ENCODE measurements around the gene RPS6KA5. TPM values are rescaled to one million over a fixed set of nuclear protein-coding genes. Genes with fewer than 3 reads are reported as not detected.

The RPS6KA5 gene
- total RNA-seq, 1 experiment from 2014 or later = 3.8 TPM

- H3K9me3 Mint-ChIP-seq = no peaks in the 10 kb centered on the region
- Histone ChIP-seq H2AK5ac (ENCODE audit: insufficient read length, low read length) (no peak overlapping the region), H2BK120ac (ENCODE audit: low read depth, low read length, poor library complexity, severe bottlenecking) (no peak overlapping the region), H3K9ac (ENCODE audit: extremely low read depth, insufficient read length, low read length) (no peak overlapping the region), H3K79me1 (ENCODE audit: insufficient read depth, low read depth, low read length, poor library complexity, severe bottlenecking) (no peaks in the 10 kb centered on the region), H3K27ac (ENCODE audit: insufficient read length, low read depth, low read length) (no peak overlapping the region), H3K23me2 (ENCODE audit: insufficient read length, low read depth, low read length, poor library complexity, severe bottlenecking) (no peaks in the 10 kb centered on the region), H3K9me3 (ENCODE audit: control insufficient read depth, low read depth, low read length) (no peaks in the 10 kb centered on the region), H4K91ac (ENCODE audit: insufficient read length, low read depth, low read length) (no peak overlapping the region), H2BK12ac (ENCODE audit: insufficient read length, low read depth, low read length) (no peak overlapping the region), H2BK20ac (ENCODE audit: low read depth, low read length, poor library complexity, severe bottlenecking) (no peak overlapping the region), H3K14ac (ENCODE audit: insufficient read depth, low read length) (no peak overlapping the region), H3K4me1 (ENCODE audit: insufficient read depth, low read length) (no peaks in the 10 kb centered on the region), H4K8ac (replicated peaks; ENCODE audit: insufficient read length, low read depth, low read length) (no peak overlapping the region), H2BK15ac (ENCODE audit: low read depth, low read length) (no peak overlapping the region), H4K20me1 (ENCODE audit: control insufficient read depth, insufficient read depth, insufficient read length) (no peaks in the 10 kb centered on the region), H3K4ac (ENCODE audit: low read depth, low read length) (no peak overlapping the region), H3K18ac (ENCODE audit: insufficient read length, low read depth, low read length) (no peak overlapping the region), H2AFZ (ENCODE audit: low read length) (no peak overlapping the region), H3K23ac (ENCODE audit: insufficient read length, low read depth, low read length) (no peak overlapping the region), H3K79me2 (ENCODE audit: insufficient read depth, low read length) (no peaks in the 10 kb centered on the region), H3K56ac (ENCODE audit: insufficient read length, low read depth, low read length) (no peak overlapping the region), H2BK5ac (ENCODE audit: insufficient read length, low read length) (no peak overlapping the region), H3K4me2 (ENCODE audit: insufficient read depth, insufficient read length, low read length) (no peak overlapping the region), H4K5ac (ENCODE audit: insufficient read length, low read depth, low read length) (no peak overlapping the region), H3K27me3 (ENCODE audit: insufficient read depth, low read length) (no peaks in the 10 kb centered on the region), H3T11ph (ENCODE audit: low read length) (no peak overlapping the region)
- no peak overlapping the region for H3K4me3 Mint-ChIP-seq
- no peak for DNase-seq
- no peak for TF ChIP-seq CTCF (conservative IDR thresholded peaks at IDR 0.05)
- no peak overlapping the region for H3K27ac Mint-ChIP-seq
- no CpG with 5 or more reads among the region's 3 CpGs for WGBS (ENCODE audit: extremely low coverage, insufficient read length, low lambda C conversion rate)
- no peaks in the 10 kb centered on the region for H3K27me3 Mint-ChIP-seq (ENCODE audit: low read depth)
- H3K4me1 Mint-ChIP-seq = no peaks in the 10 kb centered on the region
- no peaks in the 10 kb centered on the region for H3K36me3 Mint-ChIP-seq (ENCODE audit: insufficient read depth in 1 of 3, low read depth in 3 of 3)
Measured at GRCh38 chr14:91021115-91021514, 39.3 kb downstream of the RPS6KA5 start.
